Ishikawa (cell line): ENCODE measurements around the gene SSX4.
"Not testable (repeated sequence)": the region's sequence is repeated elsewhere in the genome, so short reads cannot be mapped to it uniquely, and the experiment has no call there.

Experiments used
- CEBPB ChIP-seq: IDR thresholded peaks from 2 replicates; pipeline ENCODE4 v1.6.1; 2012
- CREB1 ChIP-seq: IDR thresholded peaks from 2 replicates; pipeline ENCODE4 v1.6.1; 2012; ENCODE audit warnings: low read depth
- EP300 ChIP-seq: IDR thresholded peaks from 2 replicates; pipeline ENCODE4 v1.6.1; 2012; ENCODE audit warnings: borderline replicate concordance
- FOXM1 ChIP-seq: IDR thresholded peaks from 2 replicates; pipeline ENCODE4 v1.6.1; 2012; ENCODE audit warnings: low read depth, borderline replicate concordance
- MAX ChIP-seq: IDR thresholded peaks from 2 replicates; pipeline ENCODE4 v1.6.1; 2012
- NFIC ChIP-seq: IDR thresholded peaks from 2 replicates; pipeline ENCODE4 v1.6.1; 2012
- REST ChIP-seq: IDR thresholded peaks from 2 replicates; pipeline ENCODE4 v1.6.1; 2012; ENCODE audit warnings: low read depth, mild to moderate bottlenecking
- TAF1 ChIP-seq: IDR thresholded peaks from 2 replicates; pipeline ENCODE4 v1.6.1; 2012; ENCODE audit warnings: low read depth, mild to moderate bottlenecking
- TCF12 ChIP-seq: IDR thresholded peaks from 2 replicates; pipeline ENCODE4 v1.6.1; 2012; ENCODE audit warnings: low read depth
- USF1 ChIP-seq: IDR thresholded peaks from 2 replicates; pipeline ENCODE4 v1.6.1; 2012
- YY1 ChIP-seq: IDR thresholded peaks from 2 replicates; pipeline ENCODE4 v1.6.1; 2012; ENCODE audit warnings: low read depth
- ZBTB7A ChIP-seq: IDR thresholded peaks from 2 replicates; pipeline ENCODE4 v1.6.1; 2012; ENCODE audit warnings: low read depth

GRCh38 chrX:48356315-48357094 is 26.8 kb upstream of the SSX4 start, which contains the start of gene SSX3:
- TF ChIP-seq TCF12, FOXM1, NFIC, REST, CEBPB, MAX, EP300, CREB1, TAF1, USF1, YY1, ZBTB7A: not testable (repeated sequence)
